GM21529 (cell line): ENCODE measurements around the gene FCSK.
A peak's percentile ranks its signal among the peaks of the same experiment; 100 is the strongest.
"Not testable (repeated sequence)": the region's sequence is repeated elsewhere in the genome, so short reads cannot be mapped to it uniquely, and the experiment has no call there.

Experiments used
- ATAC-seq: cut with Tn5 transposase; IDR thresholded peaks from one replicate; pipeline ENCODE4 v1.9.1; 2021; ENCODE audit not compliant: unreplicated experiment

FCSK gene

DNA sequence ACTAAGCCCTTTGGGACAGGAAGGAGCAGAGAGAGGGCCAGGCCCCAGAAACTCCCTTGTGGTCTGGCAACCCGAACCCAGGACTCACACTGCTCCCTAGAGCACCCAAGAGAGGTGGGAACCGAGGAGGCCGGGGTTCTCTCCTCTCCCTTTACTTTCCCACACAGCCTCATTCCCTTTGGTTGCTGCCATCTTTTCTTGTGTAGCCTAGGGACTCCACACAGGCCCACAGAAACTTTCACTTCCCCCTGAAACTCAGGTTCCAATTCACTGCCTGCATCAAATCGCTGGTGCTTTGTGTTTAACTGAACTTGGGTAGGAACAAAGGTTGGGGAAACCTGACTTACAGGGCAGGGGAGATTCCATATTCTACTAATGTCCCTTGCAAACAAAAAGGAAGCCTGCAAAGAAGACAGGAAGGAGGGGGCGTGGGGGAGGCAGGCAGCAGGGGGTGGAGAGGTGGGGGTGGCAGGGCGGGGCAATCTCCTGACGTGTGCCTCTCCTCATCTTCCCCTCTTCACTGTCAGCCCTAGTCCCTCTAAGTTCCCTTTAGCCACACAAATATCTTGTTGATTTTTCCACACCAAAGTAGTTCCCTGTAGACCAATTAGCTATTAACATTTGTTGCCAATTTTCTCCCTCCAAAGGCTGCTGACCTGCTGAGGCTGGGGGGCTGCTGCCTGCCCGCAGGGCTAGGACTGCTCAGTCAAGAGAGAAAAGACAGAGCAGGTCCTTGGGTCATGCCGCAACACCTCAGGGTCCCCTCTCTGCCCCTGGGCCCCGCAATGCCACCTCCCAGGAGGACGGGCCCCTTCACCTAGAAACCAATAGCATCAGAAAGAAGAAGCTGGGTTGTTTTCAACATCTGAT is 23.5 kb upstream of the FCSK start:
- ATAC-seq, result peak; percentile 44

DNA sequence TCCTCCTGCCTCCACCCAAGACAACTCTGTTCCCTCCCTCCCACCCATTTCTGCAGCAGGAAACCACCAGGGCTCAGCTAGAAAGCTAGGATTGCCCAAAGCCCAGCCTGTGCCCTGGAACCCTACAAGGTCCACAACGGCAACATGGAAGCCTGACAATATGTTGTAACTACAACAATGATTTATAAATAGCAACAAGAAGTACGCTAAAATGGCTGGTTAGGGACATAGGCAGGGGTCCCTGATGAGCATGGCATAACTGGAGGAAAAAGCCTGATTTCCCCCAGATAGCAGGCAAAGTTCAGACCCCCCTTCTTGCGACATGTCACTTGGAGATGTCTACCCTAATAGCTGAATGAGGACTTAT is 22.1 kb upstream of the FCSK start:
- ATAC-seq, result no peak

DNA sequence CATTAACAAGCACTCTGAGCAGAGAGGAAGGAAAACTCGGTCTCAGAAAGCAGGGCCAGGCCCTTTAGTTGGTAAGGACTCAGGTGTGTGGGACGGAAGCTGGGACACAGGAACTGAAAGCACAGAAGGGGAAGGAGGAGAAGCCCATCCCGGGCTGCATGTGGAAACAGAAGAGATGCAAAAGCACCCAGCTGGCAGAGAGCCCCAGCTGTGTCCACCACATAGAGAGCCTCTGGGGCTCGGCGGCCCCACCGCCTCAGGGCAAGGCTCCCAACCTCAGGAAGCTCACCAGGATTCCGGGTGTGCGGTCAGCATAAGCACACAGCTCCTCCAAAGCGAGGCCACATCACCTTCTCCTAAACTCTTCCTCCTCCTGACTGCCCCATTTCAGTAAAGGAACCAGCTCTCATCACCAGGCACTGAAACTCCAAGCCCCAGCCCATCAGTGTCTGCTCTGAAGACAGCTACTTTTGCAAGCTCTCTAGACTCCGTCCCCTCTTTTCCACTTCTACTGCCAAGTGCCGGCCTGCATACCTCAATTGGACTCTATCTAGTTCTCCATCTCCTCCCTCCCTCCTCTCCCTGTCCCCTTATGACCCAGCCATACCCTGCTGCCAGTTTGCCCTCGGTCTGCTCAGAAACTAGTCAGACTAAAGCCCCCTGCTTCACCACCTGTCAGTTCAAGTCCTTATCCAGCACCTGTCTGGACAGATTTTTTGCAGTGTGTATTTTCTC is 21.5 kb upstream of the FCSK start:
- ATAC-seq, result peak; percentile 26

DNA sequence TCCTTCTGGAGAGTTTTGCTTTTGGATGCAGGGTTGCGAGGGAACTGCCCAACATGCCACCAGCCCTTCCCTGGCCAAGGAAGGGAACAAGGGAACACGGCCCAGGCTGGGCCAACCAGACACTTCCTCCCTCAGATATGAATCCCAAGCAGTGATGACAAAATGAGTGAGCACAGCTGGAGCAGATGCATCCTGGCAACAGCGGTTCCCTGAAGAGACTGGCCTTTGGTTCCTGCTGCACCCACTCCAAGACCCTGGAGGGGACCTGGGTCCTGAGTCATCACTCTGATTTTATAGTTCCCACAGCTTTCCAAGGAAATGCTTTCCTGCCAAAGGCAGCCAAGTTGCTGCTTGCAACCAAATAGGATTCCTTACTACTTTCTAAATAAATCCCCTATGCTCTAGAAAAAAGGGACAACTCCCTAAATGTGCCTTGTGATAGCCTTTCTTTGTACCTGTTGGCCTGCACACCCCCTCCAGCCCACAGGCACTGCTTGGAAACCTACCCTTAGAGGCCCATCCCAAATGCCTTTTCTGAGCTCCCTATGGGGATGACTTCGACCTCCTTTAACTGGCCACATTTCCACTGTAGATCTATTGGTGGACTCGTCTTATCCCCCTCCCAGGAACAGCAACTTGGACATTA is 20.8 kb upstream of the FCSK start:
- ATAC-seq, result no peak

DNA sequence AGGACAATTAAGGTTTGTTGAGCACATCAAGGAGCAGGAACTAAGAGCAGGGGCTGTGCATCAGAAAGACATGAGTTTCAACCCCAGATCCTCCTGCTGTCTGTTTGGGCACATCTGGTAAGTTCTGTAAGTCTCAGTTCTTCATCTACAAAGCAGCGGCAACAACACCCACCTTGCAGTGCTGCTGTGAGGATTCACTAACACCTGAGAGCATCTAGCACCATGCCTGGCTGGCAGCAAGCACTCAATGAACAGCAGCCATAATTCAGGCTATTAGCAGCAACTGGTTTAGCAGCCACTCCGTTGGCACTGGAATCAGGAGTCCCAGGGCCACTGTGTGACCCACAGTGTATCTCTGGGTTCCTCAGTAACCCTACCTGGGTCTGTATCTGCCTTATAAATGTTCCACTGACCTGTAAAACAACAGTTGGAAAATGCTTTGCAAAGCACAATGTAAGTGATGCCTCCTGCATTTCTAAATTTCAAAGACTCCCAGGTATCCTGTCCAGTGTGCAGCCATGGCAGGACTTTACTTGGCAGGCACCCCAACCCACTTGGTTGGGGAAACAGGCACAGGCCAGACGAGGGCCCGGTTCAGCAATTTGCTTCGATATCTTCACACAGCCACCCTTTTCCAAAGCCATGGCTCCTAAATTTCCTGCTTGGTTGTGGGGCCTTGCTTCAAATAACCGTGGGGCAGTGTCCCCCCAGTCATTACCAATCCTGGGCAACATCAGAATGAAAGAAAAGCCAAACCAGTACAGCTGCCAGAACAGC is 19.7 kb upstream of the FCSK start:
- ATAC-seq, result no peak

DNA sequence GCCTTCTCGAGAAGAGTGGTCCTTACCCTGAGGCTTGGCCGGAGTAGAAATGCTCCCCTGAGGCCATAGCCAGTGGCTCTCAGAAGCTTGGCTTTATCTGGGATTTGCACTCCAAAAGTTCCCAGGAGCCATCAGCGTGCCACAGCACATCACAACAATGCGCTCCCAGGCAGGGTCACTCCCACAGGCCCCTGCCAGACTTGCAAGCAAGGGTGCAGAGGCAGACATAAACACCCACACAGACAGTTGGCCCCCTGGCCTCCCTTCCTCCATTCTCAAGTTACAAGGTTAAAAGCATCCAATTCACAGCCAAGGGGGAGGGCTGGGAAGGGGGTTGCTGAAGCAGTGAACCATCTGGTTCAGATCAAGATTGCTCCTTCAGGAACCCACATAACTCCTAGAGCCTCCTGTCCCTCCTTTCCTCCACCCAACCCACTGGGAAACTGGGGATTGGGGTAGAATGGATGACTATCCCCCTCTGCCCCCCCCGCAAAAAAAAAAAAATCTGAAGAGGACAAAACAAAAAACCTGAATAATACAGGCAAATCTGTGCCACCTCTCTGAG is 17.3 kb upstream of the FCSK start:
- no peak for ATAC-seq

DNA sequence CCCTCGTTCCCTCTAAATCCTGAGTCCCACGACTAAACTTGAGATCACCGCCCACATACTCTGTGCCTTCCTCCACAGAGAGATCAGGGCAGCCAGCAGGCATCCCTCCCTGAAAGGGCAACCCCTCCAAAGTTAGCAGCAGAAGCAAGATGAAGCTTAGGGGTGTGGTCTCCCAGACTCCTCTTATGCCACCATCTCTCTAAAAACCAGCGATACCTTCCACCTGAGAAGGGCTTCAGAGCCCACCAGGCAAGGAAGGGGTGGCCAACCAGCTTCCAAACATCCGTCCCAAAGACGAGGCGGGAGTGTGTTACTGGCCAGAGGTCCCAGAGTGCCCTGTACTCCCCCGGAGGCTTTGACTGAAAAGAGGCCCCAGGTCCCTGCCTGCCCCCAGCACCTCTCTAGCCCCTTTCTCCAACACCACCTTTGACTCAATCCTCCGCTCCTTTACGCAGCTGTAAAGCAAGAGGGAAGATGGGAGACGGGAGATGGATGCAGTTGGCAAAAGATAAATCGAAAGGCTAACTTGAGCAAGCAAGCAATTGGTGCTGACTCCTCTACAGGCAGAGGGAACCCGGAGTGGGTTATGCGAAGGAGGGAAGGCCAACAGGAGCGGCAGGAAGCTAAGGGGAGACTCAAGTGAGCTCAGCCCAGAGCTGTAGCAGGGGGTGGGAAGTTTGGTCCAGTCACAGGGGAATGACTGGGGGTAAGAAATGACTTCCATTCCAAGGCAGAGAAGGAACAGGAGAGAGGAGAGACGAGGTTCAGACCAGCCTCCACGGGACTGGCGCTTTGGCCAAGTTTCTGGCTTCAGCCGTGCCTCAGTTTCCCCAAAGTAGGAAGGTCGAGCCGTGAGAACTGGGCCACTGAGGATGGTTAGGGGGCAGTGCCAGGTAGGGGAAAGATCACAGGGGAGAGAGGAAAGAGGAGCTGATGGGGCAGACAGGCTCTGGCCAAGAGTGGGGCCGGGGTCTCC is 16.5 kb upstream of the FCSK start:
- no peak for ATAC-seq

DNA sequence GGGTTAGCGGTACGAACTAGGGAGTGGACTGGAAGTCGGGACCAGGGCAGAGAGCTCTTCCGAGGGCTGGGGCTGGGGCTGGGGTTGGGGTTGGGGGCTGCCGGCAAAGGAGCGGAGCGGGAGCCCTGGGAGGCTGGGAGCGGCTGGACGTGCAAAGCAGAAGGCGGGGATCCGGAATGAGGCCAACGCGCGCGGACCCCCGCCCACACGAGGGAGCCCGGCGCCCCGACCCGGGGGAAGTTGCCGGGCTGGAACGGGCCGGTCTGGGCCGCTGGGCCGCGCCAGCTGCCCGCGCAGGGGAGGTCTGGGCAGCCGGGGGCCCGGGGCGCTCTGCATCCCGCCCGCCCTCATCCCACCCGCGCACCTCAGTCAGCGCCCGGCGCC is 15.8 kb upstream of the FCSK start:
- ATAC-seq, result no peak

DNA sequence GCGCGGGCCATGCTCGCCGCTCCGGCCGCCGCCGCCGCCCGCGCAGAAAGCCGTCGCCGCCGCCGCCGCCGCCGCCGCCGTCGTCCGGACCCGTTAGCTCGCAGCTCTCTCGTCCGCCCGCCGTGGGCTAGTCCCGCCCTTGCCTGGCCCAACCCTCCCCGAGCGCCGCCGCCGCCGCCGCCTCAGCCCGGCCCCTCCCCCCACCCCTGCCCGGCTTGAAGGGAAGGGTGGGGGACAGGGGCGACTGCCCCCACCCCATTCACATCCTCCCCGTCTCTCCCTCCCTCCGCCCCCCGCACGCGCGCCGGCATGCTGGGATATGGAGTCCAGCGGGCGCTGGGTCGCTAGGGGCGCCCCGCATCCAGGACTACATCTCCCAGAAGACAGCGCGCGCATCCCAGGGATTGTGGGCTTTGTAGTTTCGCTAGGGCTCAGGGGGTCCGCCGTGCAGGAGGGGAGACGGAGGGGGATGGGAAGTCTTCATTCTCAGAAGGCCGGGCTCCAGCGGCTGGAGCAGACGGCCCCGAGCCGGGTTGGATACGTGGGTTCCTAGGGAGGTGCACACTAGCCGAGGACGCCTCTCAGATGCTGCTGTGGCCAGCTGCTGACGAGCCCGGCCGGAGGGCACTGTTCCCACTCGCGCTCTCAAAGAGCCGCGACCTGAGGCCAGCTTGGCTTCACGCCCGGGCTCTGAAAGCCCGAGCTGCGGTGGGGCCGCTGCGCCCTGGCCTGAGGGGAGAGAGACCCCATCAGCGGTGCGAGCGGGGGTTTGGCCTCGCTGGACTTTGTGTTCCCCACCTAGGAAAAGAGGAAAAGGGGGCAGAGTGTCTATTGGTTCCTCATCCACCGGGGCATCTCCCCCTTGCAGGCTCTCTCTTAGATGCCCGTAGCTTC is 15.2 kb upstream of the FCSK start, which contains the start of gene ST3GAL2:
Gene ST3GAL2, minus strand, starts transcription at position 132 of the 894 bp plus-strand sequence. CDS start 40,570 bp downstream, outside the sequence.
- ATAC-seq, result peak; percentile 81

DNA sequence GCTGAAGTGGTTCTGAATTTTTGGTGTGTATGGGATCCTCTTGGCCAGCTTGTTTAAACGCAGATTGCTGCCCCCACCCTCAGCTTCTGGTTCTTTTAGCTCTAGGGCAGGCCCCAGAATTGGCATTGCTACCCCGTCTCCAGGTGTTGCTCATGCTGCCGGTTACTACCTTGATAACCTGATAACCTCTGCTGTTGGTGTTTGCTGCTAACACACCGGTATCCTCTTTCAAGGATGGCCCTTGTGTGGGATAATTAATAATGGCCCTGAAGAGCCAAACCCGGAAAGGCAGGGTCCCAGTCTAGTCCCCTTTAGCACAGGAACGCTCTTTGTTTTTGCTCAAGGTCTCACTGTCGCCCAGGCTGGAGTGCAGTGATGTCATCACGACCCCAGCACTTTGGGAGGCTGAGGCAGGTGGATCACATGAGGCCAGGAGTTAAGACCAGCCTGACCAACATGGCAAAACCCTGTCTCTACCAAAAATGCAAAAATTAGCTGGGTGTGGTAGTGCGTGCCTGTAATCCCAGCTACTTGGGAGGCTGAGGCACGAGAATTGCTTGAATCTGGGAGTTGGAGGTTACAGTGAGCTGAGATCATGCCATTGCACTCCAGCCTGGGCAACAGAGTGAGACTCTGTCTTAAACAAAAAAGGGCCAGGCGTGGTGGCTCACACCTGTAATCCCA is 14.2 kb upstream of the FCSK start:
- no peak for ATAC-seq

DNA sequence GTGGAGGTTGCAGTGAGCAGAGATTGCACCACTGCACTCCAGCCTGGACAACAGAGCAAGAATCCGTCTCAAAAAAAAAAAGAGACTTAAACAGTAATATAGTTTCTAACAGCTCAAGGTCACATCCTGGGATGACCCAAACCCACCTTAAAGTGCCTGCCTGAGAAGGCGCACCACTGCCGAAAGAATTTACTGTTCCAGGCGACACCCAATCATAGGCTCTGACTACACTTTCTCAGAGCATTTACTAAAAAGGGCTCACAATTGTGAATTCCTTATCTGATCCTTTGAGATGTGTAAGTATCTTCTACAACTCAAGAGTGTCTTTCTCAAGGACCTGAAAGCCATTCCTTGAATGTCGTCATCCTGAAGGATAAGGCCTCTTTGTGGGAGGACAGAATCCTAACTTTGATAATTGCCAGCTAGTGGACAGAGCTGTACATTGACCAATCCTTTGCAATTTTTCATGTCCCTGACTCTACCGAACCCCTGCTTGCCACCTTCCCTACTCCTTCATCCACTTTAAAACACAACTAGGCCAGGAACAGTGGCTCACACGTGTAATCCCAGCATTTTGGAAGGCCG is 12.9 kb upstream of the FCSK start:
- no peak for ATAC-seq

DNA sequence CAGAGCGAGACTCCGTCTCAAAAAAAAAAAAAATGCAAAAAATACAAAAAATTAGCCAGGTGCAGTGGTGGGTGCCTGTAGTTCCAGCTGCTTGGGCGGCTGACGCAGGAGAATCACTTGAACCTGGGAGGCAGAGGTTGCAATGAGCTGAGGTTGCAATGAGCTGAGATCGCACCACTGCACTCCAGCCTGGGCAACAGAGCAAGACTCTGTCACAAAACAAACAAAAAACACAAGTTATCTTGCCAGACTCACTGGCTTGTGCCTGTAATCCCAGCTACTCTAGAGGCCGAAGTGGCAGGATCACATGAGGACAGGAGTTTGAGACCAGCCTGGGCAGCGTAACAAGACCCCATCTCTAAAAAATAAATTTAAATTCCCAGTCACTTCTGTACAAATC is 12.1 kb upstream of the FCSK start:
- ATAC-seq, result no peak

DNA sequence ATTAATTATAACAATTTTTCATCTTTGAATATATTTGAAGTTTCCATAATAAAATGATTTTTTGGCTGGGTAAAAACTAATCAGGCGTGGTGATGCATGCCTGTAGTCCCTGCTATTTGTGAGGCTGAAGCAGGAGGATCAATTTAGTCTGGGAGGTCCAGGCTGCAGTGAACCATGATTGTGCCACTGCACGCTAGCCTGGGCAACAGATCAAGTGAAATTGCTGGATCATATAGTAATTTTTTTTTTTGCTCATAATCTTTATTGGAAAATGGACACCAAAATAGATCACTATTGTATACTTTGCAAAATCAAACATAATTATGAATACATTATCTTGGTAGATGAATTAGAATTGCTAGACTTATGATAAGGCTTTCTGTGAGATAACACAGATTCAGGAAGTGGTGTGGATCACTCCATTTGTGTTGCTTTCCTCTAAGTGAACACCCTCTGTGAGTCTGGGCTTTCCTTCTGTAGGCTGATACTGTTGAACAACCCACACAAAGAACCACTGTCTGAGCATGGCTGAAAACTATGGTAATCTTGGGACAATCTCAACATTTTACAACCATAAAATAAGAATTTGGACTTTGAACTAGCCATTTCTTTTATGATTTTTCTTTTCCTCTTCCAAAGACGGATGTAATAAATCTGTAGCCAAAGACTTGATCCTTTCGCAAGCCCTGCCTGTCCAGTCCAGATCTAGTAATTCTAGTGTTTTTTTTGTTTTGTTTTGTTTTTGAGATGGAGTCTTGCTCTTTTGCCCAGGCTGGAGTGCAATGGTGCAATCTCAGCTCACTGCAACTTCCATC is 9.9 kb upstream of the FCSK start:
- no peak for ATAC-seq

DNA sequence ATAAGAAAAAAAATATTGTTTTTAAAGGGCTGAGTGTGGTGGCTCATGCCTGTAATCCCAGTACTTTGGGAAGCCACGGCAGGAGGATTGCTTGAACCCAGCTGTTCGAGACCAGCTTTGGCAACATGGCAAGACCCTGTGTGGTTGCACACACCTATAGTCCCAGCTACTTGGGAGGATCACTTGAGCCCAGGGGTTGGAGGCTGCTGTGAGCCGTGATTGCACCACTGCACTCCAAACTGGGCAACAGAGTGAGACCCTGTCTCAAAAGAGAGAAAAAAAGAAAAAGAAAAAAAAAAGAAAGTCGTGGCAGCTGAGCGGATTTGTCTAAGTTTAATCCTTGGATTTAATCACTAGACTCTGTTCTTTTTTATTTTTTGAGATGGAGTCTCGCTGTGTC is 6.3 kb upstream of the FCSK start:
- ATAC-seq, result no peak

DNA sequence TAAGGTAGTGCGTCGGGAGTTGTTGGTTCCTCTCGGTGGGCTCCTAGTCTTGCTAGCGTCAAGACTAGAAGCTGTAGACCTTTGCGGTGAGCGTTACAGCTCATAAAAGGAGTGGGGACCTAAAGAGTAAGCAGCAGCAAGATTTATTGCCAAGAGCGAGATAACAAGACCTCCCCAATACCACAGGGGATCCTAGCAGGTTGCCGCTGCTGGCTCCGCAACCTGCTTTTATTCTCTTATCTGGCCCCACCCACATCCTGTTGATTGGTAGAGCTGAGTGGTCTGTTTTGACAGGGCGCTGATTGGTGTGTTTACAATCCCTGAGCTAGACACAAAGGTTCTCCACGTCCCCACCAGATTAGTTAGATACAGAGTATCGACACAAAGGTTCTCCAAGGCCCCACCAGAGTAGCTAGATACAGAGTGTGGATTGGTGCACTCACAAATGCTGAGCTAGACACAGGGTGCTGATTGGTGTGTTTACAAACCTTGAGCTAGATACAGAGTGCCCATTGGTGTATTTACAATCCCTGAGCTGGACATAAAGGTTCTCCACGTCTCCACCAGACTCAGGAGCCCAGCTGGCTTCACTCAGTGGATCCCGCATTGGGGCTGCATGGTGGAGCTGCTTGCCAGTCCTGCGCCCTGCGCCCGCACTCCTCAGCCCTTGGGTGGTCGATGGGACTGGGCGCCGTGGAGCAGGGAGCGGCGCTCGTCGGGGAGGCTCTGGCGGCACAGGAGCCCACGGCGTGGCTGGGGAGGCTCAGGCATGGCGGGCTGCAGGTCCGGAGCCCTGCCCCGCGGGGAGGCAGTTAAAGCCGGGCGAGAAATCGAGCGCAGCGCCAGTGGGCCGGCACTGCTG is 4.0 kb upstream of the FCSK start:
- ATAC-seq, result not testable (repeated sequence)

DNA sequence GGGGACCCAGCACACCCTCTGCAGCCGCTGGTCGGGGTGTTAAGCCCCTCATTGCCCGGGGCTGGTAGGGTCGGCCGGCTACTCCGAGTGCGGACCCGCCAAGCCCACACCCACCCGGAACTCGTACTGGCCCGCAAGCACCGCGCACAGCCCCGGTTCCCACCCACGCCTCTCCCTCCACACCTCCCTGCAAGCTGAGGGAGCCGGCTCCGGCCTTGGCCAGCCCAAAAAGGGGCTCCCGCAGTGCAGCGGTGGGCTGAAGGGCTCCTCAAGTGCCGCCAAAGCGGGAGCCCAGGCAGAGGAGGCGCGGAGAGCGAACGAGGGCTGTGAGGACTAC is 3.4 kb upstream of the FCSK start:
- ATAC-seq, result not testable (repeated sequence)
